SIG-M5 (cell line): ENCODE results near the gene TMEM14C.
"Not testable (repeated sequence)": the region's sequence is repeated elsewhere in the genome, so short reads cannot be mapped to it uniquely, and the experiment has no call there.

Experiments
- DNase-seq: peaks from one replicate; lab custom pipeline; 2025; lab: John Stamatoyannopoulos, UW

The TMEM14C gene

GRCh38 chr6:10720960-10721849, 1.7 kb upstream of the TMEM14C start:
- not testable (repeated sequence) for DNase-seq

GRCh38 chr6:10721850-10722569, 860 bp upstream of the TMEM14C start:
- DNase-seq, result no peak

GRCh38 chr6:10722570-10722819, 375 bp upstream of the TMEM14C start:
- no peak for DNase-seq

GRCh38 chr6:10723567-10723881, 654 bp downstream of the TMEM14C start:
- DNase-seq, result no peak

GRCh38 chr6:10725044-10725443, 2.2 kb downstream of the TMEM14C start:
- no peak for DNase-seq

GRCh38 chr6:10725716-10726115, 2.8 kb downstream of the TMEM14C start:
- no peak for DNase-seq

- no peak for DNase-seq
Observed at GRCh38 chr6:10730254-10730653, 7.4 kb downstream of the TMEM14C start.

GRCh38 chr6:10733151-10733715, 10.4 kb downstream of the TMEM14C start:
- DNase-seq, result no peak

- DNase-seq, result no peak
Observed at GRCh38 chr6:10733863-10734262, 11.0 kb downstream of the TMEM14C start.

GRCh38 chr6:10736731-10737130, 13.9 kb downstream of the TMEM14C start:
- DNase-seq, result no peak

- no peak for DNase-seq
Observed at GRCh38 chr6:10740061-10740460, 17.2 kb downstream of the TMEM14C start.

GRCh38 chr6:10741643-10742042, 18.8 kb downstream of the TMEM14C start:
- DNase-seq, result not testable (repeated sequence)

- no peak for DNase-seq
Observed at GRCh38 chr6:10742251-10742650, 19.4 kb downstream of the TMEM14C start.

- no peak for DNase-seq
Observed at GRCh38 chr6:10743515-10743914, 20.6 kb downstream of the TMEM14C start.

- no peak for DNase-seq
Observed at GRCh38 chr6:10745116-10745515, 22.2 kb downstream of the TMEM14C start.

GRCh38 chr6:10746915-10747250, 24.0 kb downstream of the TMEM14C start:
- no peak for DNase-seq

GRCh38 chr6:10747251-10747972, 24.5 kb downstream of the TMEM14C start, which contains the start of gene TMEM14B:
Gene TMEM14B, plus strand, starts transcription at chr6:10747805. Its CDS starts 1,441 bp downstream, at chr6:10749246.
- peak; percentile 71 for DNase-seq

- DNase-seq, result no peak
Observed at GRCh38 chr6:10749734-10750133, 26.9 kb downstream of the TMEM14C start.

- not testable (repeated sequence) for DNase-seq
Observed at GRCh38 chr6:10750568-10750967, 27.7 kb downstream of the TMEM14C start.

GRCh38 chr6:10751757-10752156, 28.9 kb downstream of the TMEM14C start:
- not testable (repeated sequence) for DNase-seq

GRCh38 chr6:10756085-10756484, 33.2 kb downstream of the TMEM14C start:
- DNase-seq, result no peak

- DNase-seq, result no peak
Observed at GRCh38 chr6:10759312-10759839, 36.5 kb downstream of the TMEM14C start.
